ENCODE data around the gene FAM219A.

Gene FAM219A

DNA sequence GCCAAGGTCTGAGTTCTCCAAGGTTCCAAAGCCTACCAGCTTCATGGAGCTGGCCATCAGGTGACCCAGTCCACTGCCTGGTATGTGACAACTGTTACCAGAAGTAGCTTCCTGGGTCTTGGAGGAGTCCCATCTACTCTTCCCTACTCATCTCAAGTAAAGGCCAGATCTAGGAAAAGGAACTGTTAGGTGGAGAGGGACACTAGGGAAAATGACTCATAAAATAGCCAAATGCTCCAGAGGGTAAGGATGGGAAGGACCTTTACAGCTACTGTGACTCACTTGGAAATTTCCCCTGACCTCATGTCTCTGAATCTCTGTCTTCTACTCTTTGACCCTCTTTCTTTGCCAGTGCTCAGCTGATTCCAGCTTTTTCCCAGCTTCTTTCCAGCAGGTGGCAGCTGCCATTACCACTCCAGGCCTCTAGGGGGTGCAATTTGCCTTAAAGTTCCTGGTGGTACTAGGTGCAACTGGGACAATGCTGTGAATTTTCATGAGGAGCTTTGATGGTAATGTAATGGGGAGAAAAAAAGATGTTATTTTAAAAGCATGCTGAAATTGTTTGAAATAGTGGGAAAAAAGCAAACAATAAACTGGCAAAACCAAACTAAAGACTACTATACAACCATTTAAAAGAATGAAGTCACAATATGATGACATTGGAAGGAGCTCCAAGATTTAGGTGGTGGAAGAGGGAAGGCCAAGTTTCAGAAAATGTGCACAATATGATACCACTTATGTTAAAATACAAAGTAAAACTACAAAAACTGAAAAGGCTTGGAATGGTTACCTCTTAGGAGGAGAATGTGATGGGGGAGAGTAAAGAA lies 54.6 kb downstream of the FAM219A start:
- peak in 1 of 2 donors; percentile 24 for DNase-seq (ENCODE audit: low read depth in 2 of 2, low spot score in 1 of 2)

DNA sequence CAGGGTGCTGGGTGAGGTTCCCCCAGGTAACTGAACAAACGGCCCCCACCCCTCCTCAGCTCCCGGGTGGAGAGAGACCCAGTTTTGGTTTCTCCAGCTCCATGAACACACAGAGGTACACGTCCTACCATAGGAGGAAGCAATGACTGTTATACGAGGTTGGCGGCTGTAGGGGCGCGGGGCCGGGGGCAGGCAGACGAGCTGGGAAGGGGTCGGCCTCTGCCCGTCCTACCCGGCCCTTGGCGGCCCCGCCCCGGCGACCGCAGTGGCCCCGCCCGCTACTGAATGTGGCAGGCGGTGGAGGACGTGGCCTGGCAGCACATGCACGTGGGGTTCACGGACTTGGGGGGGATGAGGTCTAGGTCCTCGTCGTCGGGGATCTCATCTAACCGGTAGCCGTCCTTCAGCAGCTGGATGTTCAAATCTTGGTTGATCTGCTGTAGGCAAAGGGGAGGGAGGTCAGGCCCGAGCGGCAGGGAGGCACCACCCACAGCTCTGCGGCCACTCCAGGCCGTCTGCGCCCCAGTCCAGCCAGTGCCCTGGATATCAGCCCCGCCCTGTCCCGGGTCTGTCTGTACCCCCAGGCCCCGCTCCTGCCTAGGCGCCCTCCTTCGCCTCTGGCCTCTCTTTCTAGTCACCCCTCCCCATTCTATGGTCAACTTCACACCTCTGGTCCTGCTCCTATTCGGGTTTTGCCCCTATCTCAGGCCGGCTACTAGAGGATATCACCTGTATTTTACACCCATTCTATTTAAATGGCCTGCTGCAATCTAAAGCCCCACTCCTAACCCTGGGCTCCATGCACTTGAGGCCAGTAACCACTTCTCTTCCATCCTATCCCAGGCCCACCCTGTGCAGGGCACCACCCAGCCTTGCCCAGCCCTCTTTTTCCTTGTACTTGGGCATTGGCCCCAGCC lies 57.4 kb downstream of the FAM219A start:
- no peak for DNase-seq (ENCODE audit: low read depth in 2 of 2, low spot score in 1 of 2)

DNA sequence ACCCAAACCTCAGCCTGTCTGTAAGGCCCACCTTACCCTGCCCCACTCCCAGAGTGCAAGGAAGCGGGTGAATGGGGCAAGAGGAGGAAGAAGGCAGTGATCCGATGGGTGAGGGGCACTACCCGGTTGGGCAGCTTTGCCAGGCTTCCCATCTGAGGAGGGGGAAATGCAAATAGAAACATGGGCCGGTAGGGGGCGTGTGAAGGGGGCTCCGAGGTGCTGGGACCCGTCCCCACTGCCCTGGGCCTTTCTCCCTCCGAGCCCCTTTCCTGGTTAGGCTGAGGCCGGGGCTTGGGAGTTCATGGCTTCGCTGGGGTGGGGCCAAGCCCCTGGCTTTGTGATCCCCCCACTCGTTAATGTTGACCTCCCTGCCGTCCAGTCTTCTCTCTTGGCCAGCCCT lies 58.1 kb downstream of the FAM219A start:
- DNase-seq (ENCODE audit: low read depth in 2 of 2, low spot score in 1 of 2), result no peak

DNA sequence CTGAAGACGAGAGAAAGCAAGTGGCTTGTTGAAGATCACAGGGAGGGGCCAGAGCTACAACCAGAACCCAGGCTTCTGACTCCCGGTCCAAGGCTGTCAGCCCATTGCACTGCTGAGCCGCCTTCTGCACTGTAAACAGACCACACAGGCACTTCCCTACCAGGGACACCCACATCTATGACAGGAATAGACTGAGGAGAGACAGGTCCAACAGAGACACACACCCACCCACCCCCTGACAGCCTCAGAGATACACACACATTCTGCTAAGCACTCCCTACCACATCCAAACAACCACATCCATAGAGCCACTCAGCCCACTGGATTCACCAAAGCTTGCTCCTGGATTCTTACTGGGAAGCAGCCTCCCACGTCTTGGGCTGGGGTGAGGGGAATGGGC lies 58.6 kb downstream of the FAM219A start:
- no peak for DNase-seq (ENCODE audit: low read depth in 2 of 2, low spot score in 1 of 2)

DNA sequence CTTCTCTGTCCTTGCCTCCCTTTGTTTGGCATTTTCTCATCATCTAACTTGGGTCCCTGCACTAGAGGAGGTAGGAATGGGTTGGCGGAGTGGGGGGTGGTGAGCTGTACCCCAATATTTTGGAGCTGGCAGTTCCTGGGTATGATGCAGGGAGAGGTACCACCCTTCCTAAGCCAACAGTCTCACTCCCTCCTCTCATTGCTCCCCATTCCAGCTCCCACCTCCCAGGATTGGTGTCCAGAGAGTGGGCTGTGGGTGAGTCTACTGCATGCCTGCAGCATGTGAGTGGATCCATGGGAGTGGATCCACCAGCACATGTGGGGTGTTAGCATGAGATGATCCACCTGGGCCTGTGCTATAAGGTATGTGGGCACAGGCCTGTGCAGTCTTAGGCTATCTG lies 59.5 kb downstream of the FAM219A start:
- no peak for DNase-seq (ENCODE audit: low read depth in 2 of 2, low spot score in 1 of 2)

DNA sequence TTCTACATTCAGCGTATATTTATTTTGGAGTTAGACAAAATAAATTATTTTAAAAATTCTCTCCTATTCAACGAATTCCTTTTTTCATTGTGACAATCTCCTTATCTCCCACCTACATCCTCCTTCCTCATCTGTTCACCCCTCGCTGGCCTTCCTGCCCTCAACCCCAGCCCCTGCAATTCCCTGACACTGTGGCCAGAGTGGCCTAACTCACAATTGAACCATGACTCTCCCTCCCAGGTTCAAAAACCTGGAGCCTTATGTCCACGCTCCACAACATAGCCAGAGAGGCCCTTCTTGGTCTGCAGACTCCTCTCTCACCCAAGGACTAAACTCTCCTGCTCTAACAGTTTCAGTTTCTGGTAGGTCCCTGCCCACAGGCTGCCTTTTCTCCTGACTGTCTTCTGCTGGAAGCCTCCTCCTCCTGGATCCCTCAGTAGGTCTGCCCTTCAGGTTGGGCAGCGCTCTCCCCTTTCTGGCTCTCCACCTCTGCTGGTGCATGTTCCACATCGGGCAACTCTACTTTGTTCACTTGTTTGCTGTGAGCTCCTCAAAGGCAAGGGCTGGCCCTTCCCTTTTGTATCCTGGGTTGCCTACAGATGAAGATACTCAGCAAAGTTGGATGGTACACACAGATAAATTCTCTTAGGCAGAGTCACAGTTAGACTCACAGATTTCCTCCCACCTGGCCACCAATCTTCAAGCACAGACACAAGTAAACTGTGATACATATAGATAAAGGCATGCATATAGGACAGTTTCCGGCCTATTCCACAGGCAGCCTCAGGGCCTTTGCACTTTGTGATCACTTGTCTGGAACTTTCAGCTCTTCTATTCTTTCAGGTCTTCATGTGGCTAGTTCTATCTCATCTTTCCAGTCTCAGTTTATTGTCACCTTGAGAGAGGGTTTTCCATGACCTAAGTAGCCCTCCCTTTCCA lies 61.8 kb downstream of the FAM219A start:
- no peak for DNase-seq (ENCODE audit: low read depth in 2 of 2, low spot score in 1 of 2)

DNA sequence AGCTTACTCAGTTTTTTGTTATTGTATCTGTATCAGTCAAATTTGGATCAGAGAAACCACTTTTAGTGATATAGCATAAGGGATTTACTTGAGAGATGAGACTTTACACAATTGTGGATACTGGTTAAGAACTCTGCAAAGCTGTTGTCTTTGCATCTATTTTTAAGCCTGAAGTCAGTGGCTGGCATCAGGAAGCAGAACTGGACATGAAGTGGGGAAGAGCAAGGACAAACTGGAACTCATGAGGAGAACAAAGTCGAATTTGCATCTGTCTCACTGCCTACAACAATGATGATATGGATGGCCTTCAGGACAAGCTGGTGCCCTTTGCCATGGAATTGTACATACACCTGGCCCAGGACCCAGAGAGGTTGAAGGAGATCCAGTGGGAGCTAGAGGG lies 65.9 kb downstream of the FAM219A start:
- DNase-seq (ENCODE audit: low read depth in 2 of 2, low spot score in 1 of 2), result no peak

DNA sequence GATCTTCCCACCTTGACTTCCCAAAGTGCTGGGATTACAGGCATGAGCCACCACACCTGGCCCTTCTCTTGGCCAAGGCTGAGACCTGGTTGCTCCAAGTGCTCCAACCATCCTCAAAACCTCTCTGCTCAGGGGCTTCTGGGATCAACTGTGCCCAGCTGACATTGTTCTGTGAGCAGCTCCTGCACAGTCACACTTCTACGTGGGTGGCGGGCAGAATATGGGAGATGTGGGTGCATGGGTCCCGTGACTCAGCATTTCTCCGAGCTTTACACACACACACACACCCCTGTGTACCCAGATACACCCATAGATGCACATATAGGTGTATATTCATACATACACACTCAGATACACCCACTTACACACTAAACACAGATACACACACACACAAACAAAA lies 71.1 kb downstream of the FAM219A start:
- DNase-seq (ENCODE audit: low read depth in 2 of 2, low spot score in 1 of 2), result no peak

DNA sequence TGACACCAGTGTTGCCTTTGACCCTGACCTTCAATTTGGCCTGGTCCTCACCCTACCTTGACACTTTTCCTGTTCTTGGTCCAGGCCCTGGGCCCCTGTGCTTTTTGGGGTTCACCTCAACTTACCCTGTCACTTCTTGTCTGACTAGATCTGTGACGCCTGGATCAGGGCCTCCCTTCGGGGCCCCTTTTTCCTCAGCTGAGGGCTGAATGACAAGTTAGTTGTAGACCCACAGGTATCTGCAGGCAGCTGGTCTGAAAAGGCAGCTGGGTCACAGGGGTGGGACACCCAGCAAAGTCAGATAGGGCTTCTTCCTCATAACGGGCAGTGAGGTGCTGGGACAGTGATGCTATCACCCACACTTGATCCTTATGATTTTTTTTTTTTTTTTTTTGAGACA lies 71.7 kb downstream of the FAM219A start:
- no peak for DNase-seq (ENCODE audit: low read depth in 2 of 2, low spot score in 1 of 2)

DNA sequence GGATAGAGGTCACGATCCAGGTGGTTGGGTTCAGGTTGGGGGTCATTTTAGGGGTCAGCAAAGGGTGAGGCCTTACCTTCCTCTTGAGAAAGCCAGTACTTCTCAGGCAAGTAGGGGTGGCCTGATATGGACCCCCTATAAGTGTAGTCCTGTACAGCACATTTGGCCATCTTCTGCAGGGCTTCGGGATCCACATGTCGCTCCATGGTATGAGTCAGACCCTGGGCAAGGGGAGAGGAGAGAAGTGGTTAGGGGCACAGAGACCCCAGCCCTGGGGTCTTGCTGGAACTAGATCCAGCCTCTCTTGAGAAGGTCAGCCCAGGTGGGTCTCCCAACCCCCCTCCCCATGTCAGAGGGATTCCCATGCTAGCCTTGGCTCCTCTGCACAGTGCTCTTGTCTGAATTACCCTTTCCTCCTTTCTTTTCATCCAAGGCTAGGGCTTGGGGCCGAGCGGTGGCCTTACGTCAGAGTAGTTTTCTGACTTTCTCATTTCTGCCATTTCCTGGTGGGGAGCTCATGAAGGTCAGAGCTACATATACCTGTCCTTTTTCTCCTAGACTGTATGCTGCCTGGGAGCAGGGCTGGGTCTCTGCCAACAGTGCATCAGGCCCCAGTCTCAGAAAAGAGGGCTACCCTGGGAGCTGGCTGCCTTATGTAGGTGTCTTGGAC lies 72.7 kb downstream of the FAM219A start:
- DNase-seq (ENCODE audit: low read depth in 2 of 2, low spot score in 1 of 2), result no peak

DNA sequence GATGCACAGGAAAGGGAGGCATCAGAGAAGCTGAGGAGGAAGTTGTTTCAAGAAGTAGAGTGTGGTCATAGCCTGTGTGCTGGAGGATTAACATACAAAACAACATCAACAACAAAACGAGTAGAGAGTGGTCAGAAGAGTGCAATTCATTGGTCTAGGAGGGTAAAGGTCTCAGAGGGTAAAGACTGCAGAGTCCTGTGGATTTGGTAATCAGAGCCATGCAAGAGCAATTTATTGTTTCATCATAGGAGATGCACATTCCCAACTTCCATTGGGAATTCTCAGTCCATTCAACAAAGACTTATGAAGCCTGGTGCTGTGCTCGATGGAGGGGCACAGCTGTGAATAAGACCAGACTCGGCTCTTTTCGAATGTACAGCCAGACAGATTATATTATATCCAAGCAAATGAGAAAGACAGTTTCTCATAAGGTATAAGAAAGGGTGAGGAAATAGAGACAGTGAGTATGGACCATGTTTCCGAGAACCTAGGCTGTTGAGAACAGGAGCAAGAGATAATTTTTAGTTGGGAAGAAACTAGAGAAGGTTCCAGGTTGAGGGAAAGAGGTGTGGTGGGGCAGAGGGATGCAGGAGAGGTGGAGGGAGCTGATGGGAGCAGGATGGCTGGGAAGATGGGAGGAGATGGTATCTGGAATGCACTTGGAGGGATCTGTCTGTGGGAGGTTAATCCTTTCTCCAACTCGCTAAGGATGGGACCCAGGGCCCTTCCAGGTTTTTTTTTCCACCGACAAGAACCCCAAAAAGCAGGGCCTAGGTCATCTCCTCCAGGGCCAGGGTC lies 73.8 kb downstream of the FAM219A start:
- DNase-seq (ENCODE audit: low read depth in 2 of 2, low spot score in 1 of 2), result no peak

DNA sequence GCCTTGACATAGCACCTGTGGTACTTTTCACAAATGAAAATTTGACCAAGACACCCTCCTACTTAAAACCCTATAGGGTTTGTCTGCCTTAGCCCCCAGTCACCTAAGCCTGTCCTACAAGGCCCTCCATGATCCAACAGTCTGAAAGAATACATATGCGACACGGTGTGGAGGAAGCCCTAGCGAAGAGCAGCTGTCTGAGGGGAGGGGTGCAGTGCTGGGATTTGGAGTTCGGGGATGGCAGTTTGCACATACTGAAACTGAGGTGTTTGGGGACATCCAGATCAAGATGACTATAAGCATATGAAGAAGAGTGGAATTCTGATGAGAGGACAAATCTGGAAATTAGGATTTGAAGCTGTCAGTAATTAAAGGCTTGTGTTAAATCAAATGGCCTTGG lies 74.5 kb downstream of the FAM219A start:
- no peak for DNase-seq (ENCODE audit: low read depth in 2 of 2, low spot score in 1 of 2)

DNA sequence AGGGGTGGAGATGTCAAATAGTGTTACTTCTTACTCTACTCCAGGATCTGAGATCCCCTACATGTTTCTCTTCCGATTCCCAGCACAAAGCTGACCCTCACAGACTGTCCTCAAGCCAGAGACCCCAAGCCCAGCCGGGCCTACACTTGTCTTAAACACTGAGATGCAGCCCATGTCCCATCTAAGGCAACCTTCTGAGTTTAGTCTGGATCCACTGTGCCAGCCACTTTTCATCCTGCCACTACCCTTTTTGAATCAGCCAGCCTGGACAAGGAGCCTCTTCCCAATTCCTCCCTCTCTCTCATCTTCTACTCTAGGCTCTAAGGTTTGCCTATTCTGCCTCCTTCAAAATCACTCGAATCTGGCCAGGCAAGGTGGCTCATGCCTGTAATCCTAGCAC lies 75.5 kb downstream of the FAM219A start:
- no peak for DNase-seq (ENCODE audit: low read depth in 2 of 2, low spot score in 1 of 2)

DNA sequence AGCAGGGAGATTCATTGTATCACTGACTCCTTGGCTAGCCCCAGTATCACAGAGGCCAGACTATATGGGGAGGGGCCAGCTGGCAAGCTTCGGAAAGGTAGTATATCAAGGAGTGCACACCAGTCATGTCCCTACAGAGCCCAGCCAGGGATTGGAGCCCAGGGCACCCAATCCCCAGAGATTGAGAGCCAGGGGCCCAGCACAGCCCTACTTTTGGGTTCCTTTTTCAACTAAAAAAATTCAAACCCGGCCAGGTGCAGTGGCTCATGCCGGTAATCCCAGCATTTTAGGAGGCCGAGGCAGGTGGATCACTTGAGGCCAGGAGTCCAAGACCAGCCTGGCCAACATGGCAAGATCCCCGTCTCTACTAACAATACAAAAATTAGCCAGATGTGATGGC lies 76.3 kb downstream of the FAM219A start:
- DNase-seq (ENCODE audit: low read depth in 2 of 2, low spot score in 1 of 2), result no peak

DNA sequence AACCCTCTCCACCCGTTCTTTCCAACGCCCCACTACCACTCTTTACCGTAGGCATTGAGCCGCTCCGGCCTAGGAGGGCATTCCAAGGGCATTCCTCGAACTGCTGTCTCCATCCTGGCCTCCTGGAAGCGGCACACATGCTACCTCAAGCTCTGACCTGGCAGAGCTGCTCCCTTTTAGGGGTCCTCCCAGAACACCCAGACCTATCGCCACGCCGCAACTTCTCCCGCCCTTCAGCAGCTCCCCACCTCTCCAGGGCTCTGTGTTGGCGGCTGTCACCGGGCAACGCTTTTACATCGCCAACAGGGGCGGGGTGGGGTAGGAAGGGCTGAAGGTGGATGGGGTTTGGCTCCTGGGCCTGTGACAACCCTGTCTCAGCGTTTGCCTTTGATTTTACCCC lies 77.0 kb downstream of the FAM219A start:
- DNase-seq (ENCODE audit: low read depth in 2 of 2, low spot score in 1 of 2), result no peak

DNA sequence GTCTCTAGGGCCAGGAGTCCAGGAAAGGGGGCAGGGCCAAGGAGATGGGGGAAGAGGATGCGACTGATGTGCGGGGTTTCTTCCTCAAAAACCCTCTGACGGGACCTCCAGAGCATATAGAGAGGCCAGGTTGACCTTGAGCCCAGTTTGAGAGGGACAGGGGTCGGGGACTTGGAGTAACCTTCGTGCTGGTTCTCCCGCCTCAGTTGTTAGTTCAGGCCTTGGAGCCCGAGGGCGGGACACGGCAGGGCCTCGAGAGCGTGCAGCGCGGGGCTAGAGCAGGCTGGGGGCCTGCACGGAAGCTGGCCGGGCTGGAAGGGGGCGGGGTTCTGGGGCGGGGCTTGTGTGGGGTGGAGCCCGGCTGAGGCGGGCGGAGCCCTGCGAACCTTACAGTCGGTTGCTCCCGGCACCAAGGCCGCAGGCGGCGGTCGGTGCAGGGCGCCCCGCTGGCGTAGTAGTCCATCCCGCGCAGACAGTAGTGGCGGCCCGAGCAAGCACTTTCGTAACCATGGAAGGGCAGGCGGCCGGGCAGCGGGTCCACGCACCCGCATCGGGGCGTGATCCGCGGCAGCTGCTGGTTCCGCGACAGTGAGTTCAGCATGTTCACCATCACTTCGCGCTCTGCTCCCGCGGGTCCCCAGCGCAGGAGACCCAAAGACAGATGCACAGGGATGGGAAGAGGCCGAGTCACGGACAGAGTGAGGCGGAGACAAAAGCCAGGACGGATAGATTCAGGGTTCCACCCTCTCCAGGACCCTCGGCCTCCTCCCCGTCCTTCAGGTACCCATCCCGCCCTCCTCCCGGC lies 77.7 kb downstream of the FAM219A start:
- peak in 1 of 2 donors; percentile 59 for DNase-seq (ENCODE audit: low read depth in 2 of 2, low spot score in 1 of 2)

DNA sequence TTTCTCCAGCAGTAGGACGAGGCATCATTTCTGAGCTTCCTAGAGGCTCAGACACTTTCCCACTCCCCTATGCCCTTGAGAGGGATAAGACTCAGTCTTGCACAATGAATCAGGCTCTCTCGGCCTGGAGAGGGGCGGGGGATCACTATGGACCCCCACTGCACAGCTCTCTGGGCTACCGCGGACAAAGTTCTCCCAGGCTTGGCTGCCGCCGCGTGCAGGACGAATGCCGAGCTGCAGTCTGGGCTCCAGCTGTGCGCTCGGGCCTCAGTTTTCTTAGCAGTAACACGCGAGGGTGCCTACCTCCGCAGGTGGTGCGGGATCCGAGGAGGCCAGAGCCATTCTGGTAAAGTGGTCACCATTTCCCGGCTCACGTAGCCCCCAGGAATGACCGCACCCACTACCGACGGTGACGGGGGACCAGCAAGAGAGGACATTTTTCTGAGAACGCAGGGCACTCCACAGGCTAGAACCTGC lies 78.3 kb downstream of the FAM219A start:
- no peak for DNase-seq (ENCODE audit: low read depth in 2 of 2, low spot score in 1 of 2)

DNA sequence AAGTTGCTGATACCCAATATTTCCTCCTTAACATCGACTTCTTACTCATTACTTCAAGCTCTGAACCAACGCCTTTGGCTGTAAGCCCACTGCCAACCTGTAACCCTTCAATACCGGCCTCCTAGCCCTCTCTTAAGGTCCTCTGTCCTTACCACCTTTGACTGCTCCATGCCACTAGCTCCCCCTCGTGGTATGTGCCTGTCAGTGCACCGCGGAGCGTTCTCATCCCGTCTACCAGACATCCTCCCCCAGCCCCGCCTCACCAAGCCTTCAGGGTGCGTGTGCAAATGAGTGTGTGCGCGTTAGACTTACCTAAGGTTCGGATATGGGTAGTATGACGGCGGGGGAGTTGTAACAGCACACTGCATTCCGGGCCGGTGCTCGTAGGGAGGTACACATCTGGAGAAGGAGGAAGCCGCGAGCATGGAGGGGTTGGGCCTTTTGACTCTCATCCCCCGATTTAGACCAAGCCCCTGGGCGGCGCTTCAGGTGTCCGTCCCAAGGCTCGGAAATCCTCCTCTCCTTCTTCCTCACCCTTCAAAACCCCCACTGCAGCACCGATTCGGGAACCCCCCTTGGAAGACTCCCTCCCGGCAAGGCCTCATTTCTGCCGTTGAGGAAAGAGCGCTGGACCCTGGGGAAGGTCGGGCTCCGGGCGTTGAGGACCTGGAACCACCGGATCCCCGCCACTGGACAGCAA lies 78.9 kb downstream of the FAM219A start:
- peak; percentile 72 to 83 for DNase-seq (ENCODE audit: low read depth in 2 of 2, low spot score in 1 of 2)
